Lower leg skin (tissue), 3 donors: ENCODE data around the gene BACE2.

Experiments used
- POLR2A ChIP-seq, 2 donors: fragments of 450-650 bp; IDR thresholded peaks; one replicate each; pipeline ENCODE4 v1.6.1; 2016 to 2017; ENCODE audit warnings: antibody characterized with exemption in 2 of 2, mild to moderate bottlenecking in 1 of 2, moderate library complexity in 1 of 2
- TF ChIP-seq, protein P1 (sequence below), 3 donors: fragments of 450-650 bp; IDR thresholded peaks; one replicate each; pipeline ENCODE4 v1.5.1; 2016; ENCODE audit warnings: antibody characterized with exemption in 3 of 3, mild to moderate bottlenecking in 3 of 3, moderate library complexity in 2 of 3

DNA sequence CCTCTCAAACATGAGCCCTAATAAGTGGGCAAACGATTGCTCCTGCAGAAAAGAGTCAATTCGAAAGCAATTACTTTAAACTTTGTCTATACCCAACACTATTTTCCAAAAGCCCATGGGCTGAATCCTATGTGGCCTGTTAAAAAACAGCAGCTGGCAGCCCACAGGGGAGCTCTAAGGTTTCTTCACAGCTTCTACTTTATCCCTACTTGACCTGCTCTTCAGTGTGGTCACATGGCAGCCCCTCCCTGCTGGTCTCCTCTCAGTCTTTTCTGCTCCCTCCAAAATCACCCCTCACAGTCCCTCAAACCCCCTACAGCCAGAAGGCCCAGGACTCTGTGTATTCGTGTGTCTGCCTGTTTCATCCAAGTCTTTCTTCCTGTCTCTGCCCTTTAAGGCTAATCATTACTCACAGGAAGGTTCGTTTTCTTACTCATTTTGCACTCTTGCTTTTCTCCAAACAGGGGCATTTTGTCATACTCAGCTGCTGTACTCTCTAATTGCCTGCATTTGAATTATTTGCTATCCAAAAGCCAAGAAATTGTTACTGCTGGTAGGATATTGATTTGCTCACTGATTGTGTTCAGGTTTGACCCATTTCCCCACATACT is 86.2 kb downstream of the BACE2 start:
- TF ChIP-seq, protein P1, sequence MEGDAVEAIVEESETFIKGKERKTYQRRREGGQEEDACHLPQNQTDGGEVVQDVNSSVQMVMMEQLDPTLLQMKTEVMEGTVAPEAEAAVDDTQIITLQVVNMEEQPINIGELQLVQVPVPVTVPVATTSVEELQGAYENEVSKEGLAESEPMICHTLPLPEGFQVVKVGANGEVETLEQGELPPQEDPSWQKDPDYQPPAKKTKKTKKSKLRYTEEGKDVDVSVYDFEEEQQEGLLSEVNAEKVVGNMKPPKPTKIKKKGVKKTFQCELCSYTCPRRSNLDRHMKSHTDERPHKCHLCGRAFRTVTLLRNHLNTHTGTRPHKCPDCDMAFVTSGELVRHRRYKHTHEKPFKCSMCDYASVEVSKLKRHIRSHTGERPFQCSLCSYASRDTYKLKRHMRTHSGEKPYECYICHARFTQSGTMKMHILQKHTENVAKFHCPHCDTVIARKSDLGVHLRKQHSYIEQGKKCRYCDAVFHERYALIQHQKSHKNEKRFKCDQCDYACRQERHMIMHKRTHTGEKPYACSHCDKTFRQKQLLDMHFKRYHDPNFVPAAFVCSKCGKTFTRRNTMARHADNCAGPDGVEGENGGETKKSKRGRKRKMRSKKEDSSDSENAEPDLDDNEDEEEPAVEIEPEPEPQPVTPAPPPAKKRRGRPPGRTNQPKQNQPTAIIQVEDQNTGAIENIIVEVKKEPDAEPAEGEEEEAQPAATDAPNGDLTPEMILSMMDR (IDR thresholded peaks at IDR 0.05), result no peak
- TF ChIP-seq POLR2A (IDR thresholded peaks at IDR 0.05), result no peak
